GM12878 (cell line): Measurements from ENCODE around the gene VARS2. TPM values are rescaled to one million over a fixed set of nuclear protein-coding genes. Genes with fewer than 3 reads are reported as not detected.

ENCODE experiments used
- ATAC-seq: fragments of 200-7000 bp; cut with Tn5 transposase; 3 replicates; pipeline ENCODE4 v1.9.1; 2020; ENCODE audit warnings: mild to moderate bottlenecking, moderate library complexity
- BruUV-seq: library from RNA; stranded (reverse); fragments of 400-500 nt; replicated peaks from 2 replicates; lab custom pipeline; 2021; lab: Mats Ljungman, UMichigan
- CTCF ChIA-PET: fragments of 300-600 bp; sonication (Branson Sonifier 250); formaldehyde crosslinking; extraction: SDS; loops from one replicate; lab custom pipeline; 2021; ENCODE audit warnings: inconsistent platforms; lab: Yijun Ruan, JAX
- POLR2A ChIA-PET: fragments of 350-600 bp; formaldehyde crosslinking; extraction: SDS; loops from one replicate; lab custom pipeline; 2021; ENCODE audit warnings: inconsistent platforms; lab: Charles Lee
- RAD21 ChIA-PET: fragments of 300-600 bp; sonication (Branson Sonifier 250); formaldehyde crosslinking; loops from one replicate; lab custom pipeline; 2023; ENCODE audit warnings: antibody characterized with exemption; ENCODE audit not compliant: unreplicated experiment; lab: Charles Lee
- SMC1A ChIA-PET: fragments of 300-600 bp; sonication (Branson Sonifier 250); formaldehyde crosslinking; loops from one replicate; lab custom pipeline; 2023; ENCODE audit not compliant: unreplicated experiment, uncharacterized antibody; lab: Charles Lee
- DNase-seq: peaks from one replicate; pipeline ENCODE4 v3.0.0-alpha.2; 2011; ENCODE audit warnings: low read depth, low spot score
- FAIRE-seq: peaks from 3 replicates; lab custom pipeline; 2011; peaks lifted over from hg19 to GRCh38; lab: Jason Lieb, UNC
- H2AFZ ChIP-seq: 2 replicates; pipeline ENCODE4 v1.6.0; 2011; ENCODE audit warnings: low read depth, low read length, control low read depth; ENCODE audit not compliant: control insufficient read depth
- H3K27ac ChIP-seq: 2 replicates; pipeline ENCODE4 v1.5.1; 2011; ENCODE audit warnings: control low read depth; ENCODE audit not compliant: control insufficient read depth, insufficient read depth
- H3K27me3 ChIP-seq, 2 experiments: replicated peaks in 1 of 2; 2 replicates each; pipeline versions ENCODE4 v1.6.0 to v1.6.1; 2011; ENCODE audit warnings: low read length in 1 of 2; ENCODE audit not compliant: control insufficient read depth in 2 of 2, insufficient read depth in 2 of 2
- H3K36me3 ChIP-seq, 2 experiments: 2 replicates each; pipeline ENCODE4 v1.5.1; 2011; ENCODE audit warnings: low read length in 1 of 2; ENCODE audit not compliant: control insufficient read depth in 2 of 2, insufficient read depth in 2 of 2
- H3K4me1 ChIP-seq: 2 replicates; pipeline ENCODE4 v1.6.1; 2011; ENCODE audit warnings: mild to moderate bottlenecking, low read length, moderate library complexity, mixed read lengths; ENCODE audit not compliant: control insufficient read depth, insufficient read depth
- H3K4me2 ChIP-seq: 2 replicates; pipeline ENCODE4 v1.6.0; 2011; ENCODE audit warnings: control low read depth; ENCODE audit not compliant: control insufficient read depth, insufficient read depth
- H3K4me3 ChIP-seq: fragments of 200-600 bp; sonication (generic); 2 replicates; pipeline ENCODE4 v1.5.1; 2016
- H3K79me2 ChIP-seq: 2 replicates; pipeline ENCODE4 v1.6.0; 2011; ENCODE audit warnings: low read length; ENCODE audit not compliant: control insufficient read depth, insufficient read depth
- H3K9ac ChIP-seq: 2 replicates; pipeline ENCODE4 v1.8.0; 2011; ENCODE audit warnings: low read length, control low read depth, mixed read lengths; ENCODE audit not compliant: control insufficient read depth, insufficient read depth
- H3K9me3 ChIP-seq: replicated peaks from 3 replicates; pipeline ENCODE4 v1.5.1; 2011; ENCODE audit warnings: mild to moderate bottlenecking, low read length; ENCODE audit not compliant: control insufficient read depth, insufficient read depth
- H4K20me1 ChIP-seq: 2 replicates; pipeline ENCODE4 v1.6.0; 2011; ENCODE audit not compliant: control insufficient read depth, insufficient read depth
- ATF7 ChIP-seq: fragments of 450-650 bp; IDR thresholded peaks from 2 replicates; pipeline ENCODE4 v1.6.1; 2016; ENCODE audit warnings: low read depth, mild to moderate bottlenecking
- BHLHE40 ChIP-seq, 2 experiments: fragments of 450-650 bp in 1 of 2; IDR thresholded peaks; 2 replicates each; pipeline ENCODE4 v1.6.1; 2011 to 2017; ENCODE audit warnings: low read depth in 2 of 2, borderline replicate concordance in 1 of 2, improper control_type of control experiment in 1 of 2, low read length in 1 of 2, mild to moderate bottlenecking in 1 of 2
- CHD2 ChIP-seq: IDR thresholded peaks from 2 replicates; pipeline ENCODE4 v1.6.1; 2011; ENCODE audit warnings: low read depth, low read length, improper control_type of control experiment, borderline replicate concordance
- CHD4 ChIP-seq: fragments of 200-600 bp; sonication (generic); IDR thresholded peaks from 2 replicates; pipeline ENCODE4 v1.6.1; 2016; ENCODE audit warnings: mild to moderate bottlenecking
- EED ChIP-seq: sonication (generic); IDR thresholded peaks from 2 replicates; pipeline ENCODE4 v1.6.1; 2016; ENCODE audit warnings: antibody characterized with exemption, low read depth
- EGR1 ChIP-seq, 2 experiments: IDR thresholded peaks; 1 replicate in 1 of 2; 2 replicates in 1 of 2; pipeline ENCODE4 v1.6.1; 2011 to 2012; ENCODE audit warnings: low read depth in 2 of 2, low read length in 2 of 2, borderline replicate concordance in 1 of 2, mild to moderate bottlenecking in 1 of 2, moderate library complexity in 1 of 2
- HDGF ChIP-seq: fragments of 450-650 bp; IDR thresholded peaks from 2 replicates; pipeline ENCODE4 v1.6.1; 2016; ENCODE audit warnings: antibody characterized with exemption
- MEF2B ChIP-seq: fragments of 450-650 bp; IDR thresholded peaks from 2 replicates; pipeline ENCODE4 v1.6.1; 2018; ENCODE audit warnings: mild to moderate bottlenecking, moderate library complexity; ENCODE audit not compliant: partially characterized antibody, poor library complexity, severe bottlenecking
- MTA2 ChIP-seq: fragments of 450-650 bp; IDR thresholded peaks from 2 replicates; pipeline ENCODE4 v1.6.1; 2016; ENCODE audit warnings: low read depth, mild to moderate bottlenecking, moderate library complexity
- TARDBP ChIP-seq: IDR thresholded peaks from 2 replicates; pipeline ENCODE4 v1.6.1; 2016; ENCODE audit warnings: borderline replicate concordance
- USF1 ChIP-seq: IDR thresholded peaks from 2 replicates; pipeline ENCODE4 v1.6.1; 2011; ENCODE audit warnings: borderline replicate concordance, low read depth, mild to moderate bottlenecking, moderate library complexity, mixed read lengths, low read length; ENCODE audit not compliant: insufficient read depth; ENCODE audit errors: extremely low read length
- ZNF592 ChIP-seq: fragments of 450-650 bp; IDR thresholded peaks from 2 replicates; pipeline ENCODE4 v1.6.1; 2017; ENCODE audit warnings: mild to moderate bottlenecking, moderate library complexity
- ZSCAN29 ChIP-seq: fragments of 450-650 bp; IDR thresholded peaks from 2 replicates; pipeline ENCODE4 v1.6.1; 2017; ENCODE audit warnings: mild to moderate bottlenecking, moderate library complexity
- ZZZ3 ChIP-seq: IDR thresholded peaks from 2 replicates; pipeline ENCODE4 v1.6.1; 2011; ENCODE audit warnings: low read depth; ENCODE audit not compliant: control insufficient read depth, insufficient read length
- WGBS: methylation state at CpG from one replicate; pipeline ENCODE4 v1.1.6; 2016; ENCODE audit warnings: low lambda C conversion rate; ENCODE audit not compliant: insufficient replicate concordance, insufficient coverage; ENCODE audit errors: missing lambda C conversion rate; 5-methylcytosine and 5-hydroxymethylcytosine counted together
- in situ Hi-C: fragments of 300-500 bp; cut with MboI; formaldehyde crosslinking; loops from 9 replicates; pipeline ENCODE4 v1.14.3; 2018; ENCODE audit warnings: mixed read lengths
- intact Hi-C: fragments of 100-400 bp; cut with micrococcal nuclease; formaldehyde crosslinking; loops from one replicate; pipeline ENCODE4 v1.14.2; 2022; ENCODE audit not compliant: unreplicated experiment
- polyA plus RNA-seq, 11 experiments: library from polyadenylated mRNA; depleted of rRNA in 4 of 11; unstranded in 6 of 11; stranded (reverse) in 5 of 11; fragments of >200 nt; fragmentation: Nextera tagmentation in 4 of 11; fragmentation: Illumina TruSeq in 1 of 11; extraction: Ambion mirVana in 4 of 11; extraction: Trizol in 1 of 11; gene quantifications; 1 replicate in 1 of 11; 2 replicates in 10 of 11; pipeline versions ENCODE4 v1.2.1 to v1.2.3, GENCODE V29; 2011 to 2016; ENCODE audit warnings: inconsistent platforms in 2 of 11, missing spikeins in 2 of 11, low read depth in 1 of 11
- total RNA-seq, 4 experiments: library from RNA; depleted of rRNA in 3 of 4; stranded (reverse); fragments of >200 nt in 3 of 4; fragmentation: Illumina TruSeq in 1 of 4; extraction: Trizol in 1 of 4; gene quantifications; 2 replicates each; pipeline versions ENCODE4 v1.2.1 to v1.2.3, GENCODE V29; 2013 to 2021

VARS2 gene
- total and polyA plus RNA-seq, 10 of the 15 experiments (the other 5 are each of a cell fraction or from before 2014, with no cell fraction given) = 3.8 to 70.7 (median 49.1) TPM

GRCh38 chr6:30882759-30883684 is 31.0 kb upstream of the VARS2 start:
- H3K9me3 ChIP-seq = no peaks in the 10 kb centered on the region
- H3K4me1 ChIP-seq = peaks cover 38% of the 10 kb centered on the region
- 11% methylated on average over 15 of the region's 15 CpGs for WGBS
- H3K36me3 ChIP-seq = no peaks in the 10 kb centered on the region
- H3K79me2 ChIP-seq = peaks cover 10% of the 10 kb centered on the region
- no peaks in the 10 kb centered on the region for H3K27me3 ChIP-seq
- DNase-seq (peak; percentile 59), FAIRE-seq (peak; percentile 84), ATAC-seq (peak; percentile 60)
- H3K4me2 ChIP-seq = peak overlapping the region; percentile 99
- peak overlapping the region; percentile 69 for H2AFZ ChIP-seq
- ChIA-PET SMC1A (interaction anchor here (0.5 to 4.9 kb wide), 19 partner anchors 16 to 396 kb away, joined by 3 to 40 read pairs (median 4); partner anchors contain the start of genes GTF2H4, MDC1 and VARS2), CTCF (interaction anchor here (0.6 to 6.7 kb wide), 15 partner anchors 21 to 482 kb away, joined by 3 to 71 read pairs (median 7); partner anchors contain the start of genes DHX16 and VARS2), POLR2A (interaction anchor here (0.6 to 5.8 kb wide), 18 partner anchors 18 to 670 kb away, joined by 3 to 50 read pairs (median 4); partner anchors contain the start of genes DHX16, GTF2H4, MDC1 and TCF19), RAD21 (interaction anchor here (0.5 to 10.7 kb wide), 28 partner anchors 12 to 314 kb away, joined by 3 to 144 read pairs (median 4); partner anchors contain the start of genes GTF2H4, IER3, MDC1 and VARS2)
- intact Hi-C loops = loop anchor here (2.0 kb wide), 2 partner anchors 18 to 26 kb away; partner anchors contain the start of gene GTF2H4
- H3K9ac ChIP-seq = peak overlapping the region; percentile 64
- peak overlapping the region; percentile 75 for H3K4me3 ChIP-seq
- peak overlapping the region; percentile 81 for H3K27ac ChIP-seq
- in situ Hi-C loops = no loop called here
- no TSS peak for BruUV-seq
- no peaks in the 10 kb centered on the region for H4K20me1 ChIP-seq
- peak in 1 of 2 experiments; percentile 50; a peak in 1 of 3 replicates for TF ChIP-seq EGR1 (IDR thresholded peaks at IDR 0.05; ENCODE audit: borderline replicate concordance in 1 of 2, low read depth in 2 of 2, low read length in 2 of 2)
- TF ChIP-seq ZZZ3 = no peak
- peak; percentile 59 for TF ChIP-seq MEF2B
- peak; percentile 41 for TF ChIP-seq ATF7
- no peak for TF ChIP-seq ZNF592
- TF ChIP-seq BHLHE40 (IDR thresholded peaks at IDR 0.05; ENCODE audit: borderline replicate concordance in 1 of 2, low read depth in 2 of 2, low read length in 1 of 2) = peak; percentile 28 to 57; a peak in 2 of 4 replicates
- TF ChIP-seq EED = peak; percentile 18
- no peak for TF ChIP-seq CHD2
- TF ChIP-seq CHD4 = no peak
- TF ChIP-seq HDGF = peak; percentile 71; the same call in 1 of the 2 replicates
- TF ChIP-seq ZSCAN29 = no peak
- TF ChIP-seq TARDBP = 0 out of 2 replicates have a peak, but pooled peaks have one; percentile 9
- 0 out of 2 replicates have a peak, but pooled peaks have one; percentile 20 for TF ChIP-seq MTA2
- TF ChIP-seq USF1 = no peak
